HG03432 (cell line): ENCODE measurements around the gene URI1.
"Not testable (repeated sequence)": the region's sequence is repeated elsewhere in the genome, so short reads cannot be mapped to it uniquely, and the experiment has no call there.

Experiments used
- ATAC-seq: cut with Tn5 transposase; IDR thresholded peaks from one replicate; pipeline ENCODE4 v1.9.1; 2021; ENCODE audit warnings: mild to moderate bottlenecking, moderate library complexity; ENCODE audit not compliant: unreplicated experiment

Gene URI1

DNA sequence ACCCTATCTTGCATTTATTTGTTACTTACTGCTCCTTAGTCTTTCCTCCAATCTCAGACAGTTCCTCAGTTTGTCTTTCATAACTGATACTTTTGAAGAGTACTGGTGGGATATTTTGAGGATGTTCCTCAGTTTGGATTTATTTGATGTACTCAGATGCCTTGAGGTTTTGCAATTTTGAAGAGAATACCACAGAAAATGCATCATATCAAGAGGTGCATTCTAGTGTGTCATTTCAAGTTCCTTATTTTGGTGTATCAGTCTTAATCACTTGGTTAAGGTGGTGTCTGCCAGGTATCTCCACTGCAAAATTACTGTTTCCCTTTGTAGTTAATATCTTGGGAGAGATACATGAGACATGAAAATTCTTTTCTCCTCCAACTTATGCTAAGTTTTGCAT lies 75.1 kb downstream of the URI1 start:
- no peak for ATAC-seq

- no peak for ATAC-seq
These were observed 78.2 kb downstream of the URI1 start for GRCh38 chr19:30020189-30020588.

- ATAC-seq = no peak
These were observed 80.6 kb downstream of the URI1 start for GRCh38 chr19:30022659-30023058.

GRCh38 chr19:30023330-30023729 lies 81.3 kb downstream of the URI1 start:
- no peak for ATAC-seq

DNA sequence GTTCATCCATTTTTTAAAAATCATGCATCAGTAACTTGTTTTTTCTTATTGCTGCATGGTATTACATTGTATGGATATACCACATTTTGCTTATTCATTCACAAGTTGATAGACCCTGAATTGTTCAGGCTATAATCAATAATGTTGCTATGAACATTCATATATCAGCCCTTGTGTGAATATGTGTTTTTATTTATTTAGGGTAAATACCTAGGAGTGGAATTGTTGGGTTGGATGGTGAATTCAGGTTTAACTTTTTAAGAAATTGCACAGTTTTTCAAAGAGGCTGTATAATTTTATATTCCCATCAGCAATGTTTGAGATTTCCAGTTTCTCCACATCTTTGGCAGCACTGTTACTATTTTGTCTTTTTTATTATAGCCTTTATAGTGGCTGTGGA lies 82.1 kb downstream of the URI1 start:
- no peak for ATAC-seq

DNA sequence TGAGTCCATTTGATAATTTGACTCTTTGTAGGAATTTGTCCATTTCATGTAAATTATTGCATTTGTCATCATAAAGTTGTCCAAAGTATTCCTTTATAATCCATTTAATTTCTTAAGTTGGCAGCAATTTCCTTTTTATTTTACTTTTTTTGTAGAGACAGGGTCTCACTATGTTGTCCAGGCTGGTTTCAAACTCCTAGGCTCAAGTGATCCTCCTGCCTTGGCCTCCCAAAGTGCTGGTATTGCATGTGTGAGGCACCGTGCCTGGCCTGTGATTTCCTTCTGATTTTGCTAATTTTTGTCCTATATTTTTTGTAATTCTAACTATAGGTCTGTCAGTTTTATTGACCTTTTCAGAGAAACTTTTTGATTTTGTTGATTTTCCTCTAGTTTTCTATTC lies 84.9 kb downstream of the URI1 start:
- no peak for ATAC-seq

DNA sequence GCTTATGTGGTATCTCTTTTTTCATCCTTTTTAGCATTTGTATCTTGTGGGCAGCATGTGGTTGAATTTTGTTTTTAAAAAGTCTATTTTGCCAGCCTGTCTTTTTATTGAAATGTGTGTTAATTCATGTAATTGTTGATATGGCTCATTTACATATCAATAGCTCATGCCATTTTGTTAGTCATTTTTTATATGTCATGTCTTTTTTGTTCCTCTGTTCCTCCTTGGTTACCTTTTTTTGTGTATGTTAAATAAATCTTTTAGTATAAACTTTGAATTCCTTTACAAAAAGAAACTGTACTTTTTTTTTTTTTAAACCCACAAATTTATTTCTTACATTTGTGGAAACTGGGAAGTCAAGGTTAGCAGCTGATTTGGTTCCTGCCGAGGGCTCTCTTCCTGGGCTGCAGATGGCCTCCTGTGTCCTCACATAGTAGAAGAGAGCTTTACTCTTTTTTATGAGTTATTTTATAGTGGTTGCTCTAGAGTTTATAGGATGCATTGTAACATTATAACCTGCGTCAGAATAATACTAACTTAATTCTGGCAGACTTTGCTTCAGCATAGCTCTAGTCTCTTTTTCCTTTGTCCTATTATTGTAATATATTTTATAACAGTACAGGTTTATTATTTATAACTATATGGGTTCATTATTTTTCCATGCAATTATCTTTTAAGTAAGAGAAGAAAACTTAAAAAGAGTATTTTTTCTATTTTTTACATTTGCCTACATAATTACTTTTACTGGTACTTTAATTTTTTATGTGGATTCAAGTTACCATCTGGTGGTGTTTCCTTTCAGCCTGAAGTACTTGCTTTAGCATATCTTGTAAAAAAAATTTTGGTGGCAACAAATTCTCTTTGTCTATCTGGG lies 86.3 kb downstream of the URI1 start:
- no peak for ATAC-seq

- ATAC-seq = no peak
These were observed 86.9 kb downstream of the URI1 start for GRCh38 chr19:30028992-30029343.

- peak; percentile 93 for ATAC-seq
These were observed 87.9 kb downstream of the URI1 start for GRCh38 chr19:30029721-30030510.

DNA sequence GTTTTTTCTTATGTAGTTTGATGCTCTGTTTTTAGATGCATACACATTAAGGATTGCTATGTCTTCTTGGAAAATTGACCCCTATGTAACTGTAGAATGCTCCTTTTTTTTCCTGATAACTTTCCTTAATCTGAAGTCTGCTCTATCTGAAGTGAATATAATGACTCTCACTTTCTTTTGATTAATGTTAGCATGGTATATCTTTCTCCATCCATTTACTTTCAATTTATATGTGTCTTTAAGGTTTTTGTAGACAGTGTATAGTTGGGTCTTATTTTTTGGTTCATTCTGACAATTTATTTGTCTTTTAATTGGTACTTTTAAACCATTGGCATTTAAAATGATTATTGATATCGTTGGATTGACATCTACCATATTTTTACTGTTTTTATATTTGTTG lies 92.3 kb downstream of the URI1 start:
- no peak for ATAC-seq

- no peak for ATAC-seq
These were observed 94.4 kb downstream of the URI1 start for GRCh38 chr19:30036154-30037129.

- no peak for ATAC-seq
These were observed 95.8 kb downstream of the URI1 start for GRCh38 chr19:30037835-30038234.

DNA sequence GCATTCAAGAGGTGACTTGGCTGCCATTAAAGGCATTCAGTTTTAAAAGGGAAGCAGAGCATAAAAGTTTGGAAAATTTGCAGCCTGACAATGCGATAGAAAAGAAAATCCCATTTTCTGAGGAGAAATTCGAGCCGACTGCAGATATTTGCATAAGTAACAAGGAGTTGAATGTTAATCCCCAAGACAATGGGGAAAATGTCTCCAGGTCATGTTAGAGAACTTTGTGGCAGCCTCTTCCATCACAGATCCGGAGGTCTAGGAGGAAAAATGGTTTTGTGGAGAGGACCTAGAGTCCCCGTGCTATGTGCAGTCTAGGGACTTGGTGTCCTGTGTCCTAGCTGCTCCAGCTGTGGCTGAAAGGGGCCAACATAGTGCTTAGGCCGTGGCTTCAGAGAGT lies 99.9 kb downstream of the URI1 start:
- not testable (repeated sequence) for ATAC-seq

DNA sequence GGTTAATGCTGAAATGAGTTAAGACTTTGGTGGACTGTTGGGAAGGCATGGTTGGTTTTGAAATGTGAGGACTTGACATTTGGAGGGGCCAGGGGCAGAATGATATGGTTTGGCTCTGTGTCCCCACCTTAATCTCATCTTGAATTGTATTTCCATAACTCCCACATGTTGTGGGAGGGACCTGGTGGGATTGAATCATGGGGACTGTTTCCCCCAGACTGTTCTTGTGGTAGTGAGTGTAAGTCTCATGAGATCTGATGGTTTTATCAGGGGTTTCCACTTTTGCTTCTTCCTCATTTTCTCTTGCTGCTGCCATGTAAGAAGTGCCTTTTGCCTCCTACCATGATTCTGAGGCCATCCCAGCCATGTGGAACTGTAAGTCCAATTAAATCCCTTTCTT lies 101.0 kb downstream of the URI1 start:
- ATAC-seq = not testable (repeated sequence)

DNA sequence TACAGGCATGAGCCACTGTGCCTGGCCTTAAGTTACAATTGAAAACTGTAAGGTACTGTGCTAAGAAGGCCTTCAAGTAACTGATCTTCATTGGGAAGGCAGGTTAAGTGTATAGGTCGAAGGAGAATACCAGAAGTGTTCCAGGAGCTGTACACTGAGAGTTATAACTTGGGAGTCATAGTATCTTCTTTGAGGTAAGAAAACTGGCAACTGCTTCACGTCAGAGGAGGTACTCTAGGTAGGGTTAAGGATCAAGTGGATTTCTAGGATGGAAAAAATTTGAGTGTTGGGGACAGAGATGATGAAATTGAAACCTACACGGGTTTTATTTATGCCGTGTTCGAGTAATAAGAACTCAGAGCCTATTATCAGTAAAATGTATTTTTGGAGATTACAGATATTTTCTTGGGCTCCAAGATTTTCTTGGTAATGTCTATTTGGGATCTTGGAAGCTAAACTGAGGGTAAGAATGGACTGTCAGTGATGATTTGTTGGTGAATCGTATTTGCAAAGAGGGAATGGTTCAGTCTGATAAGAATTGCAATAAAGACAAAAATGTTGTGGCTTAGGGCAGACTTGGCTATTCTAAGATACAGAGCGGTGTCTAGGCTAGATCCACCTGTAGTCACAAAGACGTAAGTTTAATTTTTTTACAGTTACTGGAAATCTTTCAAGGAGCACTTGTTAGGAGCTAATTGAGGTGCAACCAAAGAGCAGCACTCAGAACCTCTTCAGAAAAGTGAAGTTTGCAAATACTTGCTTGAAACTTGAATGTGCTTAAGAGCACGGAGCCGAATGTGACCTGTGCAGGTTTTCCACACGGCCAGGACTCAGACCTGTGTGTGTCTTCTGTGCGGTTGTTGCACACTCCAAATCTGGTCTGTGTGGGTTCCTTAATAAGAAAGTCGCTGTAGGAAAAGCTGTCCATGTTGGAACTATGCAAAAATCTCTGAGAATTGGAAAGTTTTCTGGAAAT lies 102.5 kb downstream of the URI1 start:
- no peak for ATAC-seq

DNA sequence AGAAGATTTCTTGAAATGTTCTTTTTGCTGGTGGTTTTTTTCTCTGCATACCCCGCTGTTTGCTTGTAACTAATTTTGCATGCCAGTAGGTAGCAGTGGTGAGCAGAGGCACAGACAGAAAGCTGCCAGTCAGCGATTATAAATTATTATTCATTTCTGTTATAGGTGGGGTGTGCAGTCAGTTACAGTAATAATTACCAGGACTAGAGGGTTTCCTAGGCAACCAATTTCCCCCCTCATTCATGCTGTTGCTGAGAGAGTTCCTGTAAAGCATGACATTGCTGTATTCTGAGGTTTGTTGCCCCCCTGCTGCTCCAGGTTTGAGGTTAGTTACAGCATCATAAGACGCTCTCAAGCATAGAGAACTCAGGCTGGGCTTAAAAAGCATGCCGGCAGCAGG lies 104.5 kb downstream of the URI1 start:
- ATAC-seq = peak; percentile 60

DNA sequence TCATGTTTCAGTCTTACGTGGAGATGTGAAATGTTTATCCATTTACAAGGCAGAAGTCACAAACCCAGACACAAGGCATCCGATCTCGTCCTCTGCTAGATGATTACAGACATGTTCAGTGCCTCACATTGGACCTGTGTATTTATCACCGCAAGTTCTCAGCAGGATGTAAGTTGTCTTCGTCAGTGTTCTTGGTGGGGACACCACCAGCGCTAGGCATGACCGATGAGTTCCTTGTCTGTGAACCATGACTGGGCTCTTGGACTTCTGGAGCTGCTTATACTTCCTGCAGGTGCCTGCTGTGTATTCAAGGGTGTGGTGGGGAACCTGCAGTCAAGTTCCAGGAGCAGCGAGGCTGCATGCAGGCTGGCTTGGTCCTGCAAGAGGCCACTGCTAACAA lies 105.4 kb downstream of the URI1 start:
- ATAC-seq = no peak

GRCh38 chr19:30049226-30049625 lies 107.2 kb downstream of the URI1 start:
- ATAC-seq = no peak

DNA sequence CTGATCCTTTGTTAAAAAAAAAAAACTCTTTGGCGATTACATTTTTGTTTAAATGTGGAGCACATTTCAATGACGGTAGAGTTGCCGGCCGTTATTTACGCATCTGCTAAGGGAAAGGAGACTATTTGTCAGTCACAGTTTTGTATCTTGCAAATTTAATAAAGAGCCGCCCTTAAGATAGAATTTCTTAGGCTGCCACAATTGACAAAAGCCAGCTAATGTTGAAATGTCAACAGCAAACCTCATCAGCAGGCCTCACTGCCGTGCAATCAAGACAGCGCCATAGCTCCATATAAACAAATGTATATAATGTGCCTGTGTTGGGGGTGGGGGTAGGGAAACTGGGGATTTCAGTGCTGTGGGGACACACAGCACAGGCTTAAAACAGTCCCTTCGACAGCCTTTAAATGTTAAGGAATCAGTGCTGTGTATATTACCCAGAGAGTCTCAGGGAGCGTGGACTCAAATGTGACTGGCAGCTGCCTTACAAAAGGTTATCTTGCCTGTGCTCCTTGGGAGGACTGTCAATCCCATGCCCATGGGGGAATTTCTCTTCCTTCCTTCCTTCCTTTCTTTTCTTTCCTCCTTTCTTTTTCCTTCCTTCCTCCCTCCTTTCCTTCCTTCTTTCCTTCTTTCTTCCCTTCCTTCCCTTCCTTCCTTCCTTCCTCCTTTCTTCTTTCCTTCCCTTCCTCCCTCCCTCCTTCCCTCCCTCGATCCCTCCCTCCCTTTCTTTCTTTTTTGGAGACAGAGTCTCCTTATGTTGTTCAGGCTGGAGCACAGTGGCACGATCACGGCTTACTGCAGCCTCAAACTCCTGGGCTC lies 108.0 kb downstream of the URI1 start:
- ATAC-seq = no peak
